Measurements from ENCODE around the gene KSR1.

KSR1 gene

DNA sequence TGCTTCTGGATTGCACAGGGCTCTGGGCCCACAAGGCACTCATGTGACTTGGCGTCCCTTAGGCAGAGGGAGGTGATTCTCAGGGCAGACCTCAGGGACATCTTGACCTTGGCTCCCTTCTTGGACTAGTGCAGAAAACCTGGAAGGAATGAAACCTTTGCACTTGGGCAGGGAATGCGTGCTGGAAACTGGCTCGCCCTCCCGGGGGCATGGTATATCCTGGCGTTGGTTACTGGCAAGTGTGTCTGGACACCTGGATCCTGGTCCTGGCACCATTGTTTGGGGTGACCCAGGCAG lies 111.3 kb downstream of the KSR1 start (continued):
- TF ChIP-seq, protein P1, sequence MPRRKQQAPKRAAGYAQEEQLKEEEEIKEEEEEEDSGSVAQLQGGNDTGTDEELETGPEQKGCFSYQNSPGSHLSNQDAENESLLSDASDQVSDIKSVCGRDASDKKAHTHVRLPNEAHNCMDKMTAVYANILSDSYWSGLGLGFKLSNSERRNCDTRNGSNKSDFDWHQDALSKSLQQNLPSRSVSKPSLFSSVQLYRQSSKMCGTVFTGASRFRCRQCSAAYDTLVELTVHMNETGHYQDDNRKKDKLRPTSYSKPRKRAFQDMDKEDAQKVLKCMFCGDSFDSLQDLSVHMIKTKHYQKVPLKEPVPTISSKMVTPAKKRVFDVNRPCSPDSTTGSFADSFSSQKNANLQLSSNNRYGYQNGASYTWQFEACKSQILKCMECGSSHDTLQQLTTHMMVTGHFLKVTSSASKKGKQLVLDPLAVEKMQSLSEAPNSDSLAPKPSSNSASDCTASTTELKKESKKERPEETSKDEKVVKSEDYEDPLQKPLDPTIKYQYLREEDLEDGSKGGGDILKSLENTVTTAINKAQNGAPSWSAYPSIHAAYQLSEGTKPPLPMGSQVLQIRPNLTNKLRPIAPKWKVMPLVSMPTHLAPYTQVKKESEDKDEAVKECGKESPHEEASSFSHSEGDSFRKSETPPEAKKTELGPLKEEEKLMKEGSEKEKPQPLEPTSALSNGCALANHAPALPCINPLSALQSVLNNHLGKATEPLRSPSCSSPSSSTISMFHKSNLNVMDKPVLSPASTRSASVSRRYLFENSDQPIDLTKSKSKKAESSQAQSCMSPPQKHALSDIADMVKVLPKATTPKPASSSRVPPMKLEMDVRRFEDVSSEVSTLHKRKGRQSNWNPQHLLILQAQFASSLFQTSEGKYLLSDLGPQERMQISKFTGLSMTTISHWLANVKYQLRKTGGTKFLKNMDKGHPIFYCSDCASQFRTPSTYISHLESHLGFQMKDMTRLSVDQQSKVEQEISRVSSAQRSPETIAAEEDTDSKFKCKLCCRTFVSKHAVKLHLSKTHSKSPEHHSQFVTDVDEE (CRISPR knock-in tag; IDR thresholded peaks at IDR 0.05), result no peak
- TF ChIP-seq TCF4 (CRISPR knock-in tag; IDR thresholded peaks at IDR 0.05; ENCODE audit: borderline replicate concordance) (no peak), ZFP3 (CRISPR knock-in tag; IDR thresholded peaks at IDR 0.05) (no peak), PPARA (CRISPR knock-in tag; IDR thresholded peaks at IDR 0.05; ENCODE audit: borderline replicate concordance) (no peak), ZNF565 (CRISPR knock-in tag; conservative IDR thresholded peaks at IDR 0.05; ENCODE audit: low read depth) (no peak)
- TF ChIP-seq, protein P2, sequence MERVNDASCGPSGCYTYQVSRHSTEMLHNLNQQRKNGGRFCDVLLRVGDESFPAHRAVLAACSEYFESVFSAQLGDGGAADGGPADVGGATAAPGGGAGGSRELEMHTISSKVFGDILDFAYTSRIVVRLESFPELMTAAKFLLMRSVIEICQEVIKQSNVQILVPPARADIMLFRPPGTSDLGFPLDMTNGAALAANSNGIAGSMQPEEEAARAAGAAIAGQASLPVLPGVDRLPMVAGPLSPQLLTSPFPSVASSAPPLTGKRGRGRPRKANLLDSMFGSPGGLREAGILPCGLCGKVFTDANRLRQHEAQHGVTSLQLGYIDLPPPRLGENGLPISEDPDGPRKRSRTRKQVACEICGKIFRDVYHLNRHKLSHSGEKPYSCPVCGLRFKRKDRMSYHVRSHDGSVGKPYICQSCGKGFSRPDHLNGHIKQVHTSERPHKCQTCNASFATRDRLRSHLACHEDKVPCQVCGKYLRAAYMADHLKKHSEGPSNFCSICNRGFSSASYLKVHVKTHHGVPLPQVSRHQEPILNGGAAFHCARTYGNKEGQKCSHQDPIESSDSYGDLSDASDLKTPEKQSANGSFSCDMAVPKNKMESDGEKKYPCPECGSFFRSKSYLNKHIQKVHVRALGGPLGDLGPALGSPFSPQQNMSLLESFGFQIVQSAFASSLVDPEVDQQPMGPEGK (CRISPR knock-in tag; IDR thresholded peaks at IDR 0.05; ENCODE audit: borderline replicate concordance), result no peak

DNA sequence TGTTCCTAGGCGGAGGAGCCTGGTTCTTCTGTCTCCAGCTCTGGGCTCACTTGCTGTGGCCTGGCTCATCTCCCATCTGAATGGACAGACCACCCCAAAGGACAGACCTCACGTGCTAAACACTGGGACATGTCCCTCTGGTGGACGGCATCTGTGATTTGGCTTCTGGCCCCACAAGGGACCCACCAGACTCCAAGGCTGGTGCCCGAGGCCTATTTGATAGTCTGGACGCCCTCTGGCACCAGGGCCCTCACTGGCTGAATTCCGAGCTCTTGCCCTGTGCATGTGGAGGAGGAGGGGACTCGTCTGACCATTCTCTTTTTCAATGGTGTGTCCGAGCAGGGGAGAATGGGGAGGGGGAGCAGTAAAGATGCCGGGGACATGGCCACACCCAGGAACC lies 112.0 kb downstream of the KSR1 start:
- ATAC-seq, result no peak
- TF ChIP-seq SNAI2 (CRISPR knock-in tag; IDR thresholded peaks at IDR 0.05), result no peak
- TF ChIP-seq ZFP3 (CRISPR knock-in tag; IDR thresholded peaks at IDR 0.05), result no peak
- no peak for TF ChIP-seq ZNF70 (CRISPR knock-in tag; IDR thresholded peaks at IDR 0.05)

DNA sequence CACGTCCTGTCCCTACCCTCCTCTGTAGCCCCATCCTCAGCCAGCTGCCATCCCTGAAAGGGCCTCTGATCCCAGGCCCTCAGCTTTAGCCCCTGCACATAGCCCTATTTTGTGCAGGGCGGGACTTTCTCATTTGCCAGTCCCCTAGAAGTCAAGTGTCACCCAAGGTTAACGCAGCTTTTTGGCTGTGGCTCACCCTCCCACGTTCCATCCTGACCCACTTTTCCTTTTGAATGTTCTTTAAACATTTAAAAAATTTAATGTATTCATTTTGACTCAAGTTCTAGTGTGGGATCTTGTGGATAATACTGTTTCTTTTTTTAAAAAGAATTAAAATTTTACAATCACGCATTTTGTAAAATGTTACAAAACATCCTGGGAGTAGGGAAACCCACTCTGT lies 112.6 kb downstream of the KSR1 start:
- no peak for TF ChIP-seq SNAI2 (CRISPR knock-in tag; IDR thresholded peaks at IDR 0.05)
- TF ChIP-seq ARNTL (CRISPR knock-in tag; IDR thresholded peaks at IDR 0.05; ENCODE audit: borderline replicate concordance, low read depth), result no peak
- no peak for TF ChIP-seq RARB (CRISPR knock-in tag; IDR thresholded peaks at IDR 0.05)
- TF ChIP-seq CSDC2 (CRISPR knock-in tag; IDR thresholded peaks at IDR 0.05), result no peak
- TF ChIP-seq, protein P2 (CRISPR knock-in tag; IDR thresholded peaks at IDR 0.05; ENCODE audit: borderline replicate concordance), result no peak
- TF ChIP-seq ZNF70 (CRISPR knock-in tag; IDR thresholded peaks at IDR 0.05), result no peak
- no peak for TF ChIP-seq ZNF565 (CRISPR knock-in tag; conservative IDR thresholded peaks at IDR 0.05; ENCODE audit: low read depth)
- TF ChIP-seq ISL1 (CRISPR knock-in tag; IDR thresholded peaks at IDR 0.05), result no peak
- TF ChIP-seq ZNF8 (CRISPR knock-in tag; IDR thresholded peaks at IDR 0.05), result no peak
- no peak for TF ChIP-seq ZFP30 (CRISPR knock-in tag; IDR thresholded peaks at IDR 0.05)
- TF ChIP-seq OSR1 (CRISPR knock-in tag; IDR thresholded peaks at IDR 0.05), result no peak
- TF ChIP-seq BACH2 (CRISPR knock-in tag; IDR thresholded peaks at IDR 0.05; ENCODE audit: borderline replicate concordance), result no peak
- TF ChIP-seq, protein P1 (CRISPR knock-in tag; IDR thresholded peaks at IDR 0.05), result no peak
- TF ChIP-seq GLIS3 (CRISPR knock-in tag; IDR thresholded peaks at IDR 0.05), result no peak
- no peak for TF ChIP-seq ZC3H10 (CRISPR knock-in tag; IDR thresholded peaks at IDR 0.05)
- TF ChIP-seq TOX (CRISPR knock-in tag; IDR thresholded peaks at IDR 0.05; ENCODE audit: borderline replicate concordance), result no peak
- TF ChIP-seq, protein P3, sequence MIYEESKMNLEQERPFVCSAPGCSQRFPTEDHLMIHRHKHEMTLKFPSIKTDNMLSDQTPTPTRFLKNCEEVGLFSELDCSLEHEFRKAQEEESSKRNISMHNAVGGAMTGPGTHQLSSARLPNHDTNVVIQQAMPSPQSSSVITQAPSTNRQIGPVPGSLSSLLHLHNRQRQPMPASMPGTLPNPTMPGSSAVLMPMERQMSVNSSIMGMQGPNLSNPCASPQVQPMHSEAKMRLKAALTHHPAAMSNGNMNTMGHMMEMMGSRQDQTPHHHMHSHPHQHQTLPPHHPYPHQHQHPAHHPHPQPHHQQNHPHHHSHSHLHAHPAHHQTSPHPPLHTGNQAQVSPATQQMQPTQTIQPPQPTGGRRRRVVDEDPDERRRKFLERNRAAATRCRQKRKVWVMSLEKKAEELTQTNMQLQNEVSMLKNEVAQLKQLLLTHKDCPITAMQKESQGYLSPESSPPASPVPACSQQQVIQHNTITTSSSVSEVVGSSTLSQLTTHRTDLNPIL (CRISPR knock-in tag; IDR thresholded peaks at IDR 0.05; ENCODE audit: low read depth), result no peak
- TF ChIP-seq, protein P4, sequence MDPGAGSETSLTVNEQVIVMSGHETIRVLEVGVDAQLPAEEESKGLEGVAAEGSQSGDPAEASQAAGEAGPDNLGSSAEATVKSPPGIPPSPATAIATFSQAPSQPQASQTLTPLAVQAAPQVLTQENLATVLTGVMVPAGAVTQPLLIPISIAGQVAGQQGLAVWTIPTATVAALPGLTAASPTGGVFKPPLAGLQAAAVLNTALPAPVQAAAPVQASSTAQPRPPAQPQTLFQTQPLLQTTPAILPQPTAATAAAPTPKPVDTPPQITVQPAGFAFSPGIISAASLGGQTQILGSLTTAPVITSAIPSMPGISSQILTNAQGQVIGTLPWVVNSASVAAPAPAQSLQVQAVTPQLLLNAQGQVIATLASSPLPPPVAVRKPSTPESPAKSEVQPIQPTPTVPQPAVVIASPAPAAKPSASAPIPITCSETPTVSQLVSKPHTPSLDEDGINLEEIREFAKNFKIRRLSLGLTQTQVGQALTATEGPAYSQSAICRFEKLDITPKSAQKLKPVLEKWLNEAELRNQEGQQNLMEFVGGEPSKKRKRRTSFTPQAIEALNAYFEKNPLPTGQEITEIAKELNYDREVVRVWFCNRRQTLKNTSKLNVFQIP (CRISPR knock-in tag; IDR thresholded peaks at IDR 0.05; ENCODE audit: borderline replicate concordance, low read depth), result no peak
- TF ChIP-seq ZFP3 (CRISPR knock-in tag; IDR thresholded peaks at IDR 0.05), result no peak
- TF ChIP-seq, protein P5, sequence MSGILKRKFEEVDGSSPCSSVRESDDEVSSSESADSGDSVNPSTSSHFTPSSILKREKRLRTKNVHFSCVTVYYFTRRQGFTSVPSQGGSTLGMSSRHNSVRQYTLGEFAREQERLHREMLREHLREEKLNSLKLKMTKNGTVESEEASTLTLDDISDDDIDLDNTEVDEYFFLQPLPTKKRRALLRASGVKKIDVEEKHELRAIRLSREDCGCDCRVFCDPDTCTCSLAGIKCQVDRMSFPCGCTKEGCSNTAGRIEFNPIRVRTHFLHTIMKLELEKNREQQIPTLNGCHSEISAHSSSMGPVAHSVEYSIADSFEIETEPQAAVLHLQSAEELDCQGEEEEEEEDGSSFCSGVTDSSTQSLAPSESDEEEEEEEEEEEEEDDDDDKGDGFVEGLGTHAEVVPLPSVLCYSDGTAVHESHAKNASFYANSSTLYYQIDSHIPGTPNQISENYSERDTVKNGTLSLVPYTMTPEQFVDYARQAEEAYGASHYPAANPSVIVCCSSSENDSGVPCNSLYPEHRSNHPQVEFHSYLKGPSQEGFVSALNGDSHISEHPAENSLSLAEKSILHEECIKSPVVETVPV (CRISPR knock-in tag; IDR thresholded peaks at IDR 0.05), result no peak
- ATAC-seq, result no peak

All from SK-N-SH treated with all-trans-retinoic acid at 6 μM for 48 hours (cell line).